ENCODE measurements around the gene APOBEC3H. TPM values are rescaled to one million over a fixed set of nuclear protein-coding genes. Genes with fewer than 3 reads are reported as not detected.
"Not testable (repeated sequence)": the region's sequence is repeated elsewhere in the genome, so short reads cannot be mapped to it uniquely, and the experiment has no call there.

The APOBEC3H gene
- total RNA-seq (ENCODE audit: insufficient read depth, low replicate concordance) = not detected

- DNase-seq (ENCODE audit: low spot score) = peak; percentile 23
These were observed at the start of gene APOBEC3H for GRCh38 chr22:39097098-39098020. TSS of gene APOBEC3H (plus strand) at chr22:39097244. CDS start at chr22:39100279, 3,035 bp downstream.

DNA sequence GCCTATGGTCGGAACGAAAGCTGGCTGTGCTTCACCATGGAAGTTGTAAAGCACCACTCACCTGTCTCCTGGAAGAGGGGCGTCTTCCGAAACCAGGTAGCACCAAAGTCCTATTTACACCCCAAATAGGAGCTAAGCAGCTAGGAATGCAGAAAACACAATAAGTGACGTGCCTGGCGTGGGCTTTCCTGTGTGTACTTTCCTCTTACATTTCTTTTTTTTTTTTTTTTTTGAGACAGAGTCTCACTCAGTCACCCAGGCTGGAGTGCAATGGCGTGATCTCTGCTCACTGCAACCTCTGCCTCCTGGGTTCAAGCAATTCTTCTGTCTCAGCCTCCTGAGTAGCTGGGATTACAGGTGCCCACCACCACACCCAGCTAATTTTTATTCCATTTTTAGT lies 47.6 kb upstream of the APOBEC3H start:
- DNase-seq (ENCODE audit: low spot score) = not testable (repeated sequence)

- DNase-seq (ENCODE audit: low spot score) = not testable (repeated sequence)
These were observed 45.1 kb upstream of the APOBEC3H start for GRCh38 chr22:39051844-39052495.

- no peak for DNase-seq (ENCODE audit: low spot score)
These were observed 41.4 kb upstream of the APOBEC3H start for GRCh38 chr22:39055658-39056057.

DNA sequence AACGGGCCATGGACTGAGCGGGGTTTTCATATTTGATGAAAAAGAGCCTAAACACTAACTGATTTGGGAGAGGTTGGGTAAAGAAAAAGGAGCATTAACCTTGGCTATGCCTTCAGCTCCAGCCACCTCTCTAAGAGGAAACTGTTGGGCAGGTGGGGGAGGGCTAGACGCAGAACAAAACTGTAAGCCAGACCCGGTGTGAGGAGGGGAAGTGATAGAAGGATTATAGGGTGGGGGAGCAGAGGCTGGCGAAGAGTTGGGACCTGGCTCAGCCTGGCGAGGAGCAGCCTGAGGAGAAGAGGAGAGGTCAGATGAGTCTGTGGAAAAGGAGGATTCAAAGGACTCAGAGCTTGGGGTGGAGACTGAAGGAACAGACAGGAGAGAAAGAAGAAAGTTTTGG lies 35.8 kb upstream of the APOBEC3H start:
- not testable (repeated sequence) for DNase-seq (ENCODE audit: low spot score)

GRCh38 chr22:39061951-39062350 lies 35.1 kb upstream of the APOBEC3H start:
- not testable (repeated sequence) for DNase-seq (ENCODE audit: low spot score)

- not testable (repeated sequence) for DNase-seq (ENCODE audit: low spot score)
These were observed 33.1 kb upstream of the APOBEC3H start for GRCh38 chr22:39063904-39064303.

- not testable (repeated sequence) for DNase-seq (ENCODE audit: low spot score)
These were observed 30.4 kb upstream of the APOBEC3H start for GRCh38 chr22:39066442-39067276.

DNA sequence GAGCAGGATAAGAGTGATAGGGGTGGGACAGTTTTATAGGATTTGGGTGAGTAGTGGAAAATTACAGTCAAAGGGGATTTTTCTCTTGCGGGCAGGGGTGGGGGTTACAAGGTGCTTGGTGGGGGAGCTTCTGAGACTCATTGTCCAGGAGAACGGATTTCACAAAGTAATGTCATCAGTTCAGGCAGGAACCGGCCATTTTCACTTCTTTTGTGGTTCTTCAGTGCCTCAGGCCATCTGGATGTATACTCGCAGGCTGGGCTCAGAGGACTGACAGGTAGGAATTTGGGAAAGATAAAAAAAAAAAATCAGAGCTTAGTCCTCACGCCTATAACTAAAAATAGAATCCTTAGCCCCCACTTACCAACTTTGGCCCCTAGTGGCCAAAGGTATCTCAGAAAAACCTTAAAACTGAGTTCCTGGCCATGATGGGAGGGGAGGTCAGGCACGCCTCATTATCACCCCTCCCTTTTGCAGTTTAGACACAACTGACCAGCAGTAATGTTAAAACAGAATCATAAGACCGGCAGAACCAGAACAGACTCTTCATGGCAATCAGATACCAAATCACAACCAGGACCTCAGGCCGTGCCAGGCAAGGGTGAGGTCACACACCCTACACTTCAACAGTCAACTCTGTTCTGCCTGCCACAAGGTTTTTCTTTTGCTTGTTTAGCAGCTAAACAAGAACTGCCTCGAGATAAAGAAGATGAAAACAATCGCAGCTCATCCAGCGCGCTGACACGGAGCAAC lies 28.8 kb upstream of the APOBEC3H start:
- no peak for DNase-seq (ENCODE audit: low spot score)

GRCh38 chr22:39070186-39070585 lies 26.9 kb upstream of the APOBEC3H start:
- no peak for DNase-seq (ENCODE audit: low spot score)

GRCh38 chr22:39072581-39072981 lies 24.5 kb upstream of the APOBEC3H start:
- not testable (repeated sequence) for DNase-seq (ENCODE audit: low spot score)

GRCh38 chr22:39073981-39074380 lies 23.1 kb upstream of the APOBEC3H start:
- no peak for DNase-seq (ENCODE audit: low spot score)

DNA sequence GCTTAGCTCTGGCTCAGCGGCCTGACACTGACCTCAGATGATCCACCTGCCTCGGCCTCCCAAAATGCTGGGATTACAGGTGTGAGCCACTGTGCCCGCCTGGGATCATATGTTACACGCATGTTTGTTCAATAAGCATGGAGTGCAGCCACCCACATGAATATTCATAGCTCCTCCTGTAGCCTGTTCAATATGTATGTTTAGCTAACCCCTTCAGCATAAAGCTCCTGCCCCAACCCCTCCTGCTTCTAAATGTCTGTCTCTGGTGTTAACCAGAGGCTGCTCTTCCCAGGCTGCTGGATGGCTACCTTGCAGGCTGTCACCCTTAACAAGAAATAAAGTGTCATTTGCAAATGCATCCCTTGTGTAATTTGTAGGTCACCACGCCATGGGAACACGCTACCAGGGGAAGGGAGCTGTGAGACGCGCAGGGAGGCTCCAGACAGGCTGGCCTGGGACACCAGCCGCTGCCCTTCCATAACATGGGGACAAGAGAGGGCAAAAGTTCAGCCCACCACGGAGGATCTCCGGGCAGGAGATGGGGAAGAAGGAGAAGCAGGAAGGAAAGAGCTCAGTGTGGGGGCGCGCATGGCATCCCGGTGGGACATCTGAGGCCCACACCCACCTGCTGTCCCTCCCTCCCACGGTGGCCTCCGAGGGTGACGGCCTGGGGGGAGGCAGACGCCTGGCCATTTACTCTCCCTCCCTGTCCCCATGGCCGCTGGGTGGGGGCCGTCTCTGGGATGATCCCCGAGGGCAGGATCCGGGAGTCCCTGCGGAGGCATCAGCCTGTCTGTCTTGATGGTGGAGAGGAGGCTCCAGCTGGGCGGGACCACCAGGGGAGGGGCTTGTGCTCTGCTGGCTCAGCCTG lies 20.7 kb upstream of the APOBEC3H start:
- DNase-seq (ENCODE audit: low spot score) = not testable (repeated sequence)

DNA sequence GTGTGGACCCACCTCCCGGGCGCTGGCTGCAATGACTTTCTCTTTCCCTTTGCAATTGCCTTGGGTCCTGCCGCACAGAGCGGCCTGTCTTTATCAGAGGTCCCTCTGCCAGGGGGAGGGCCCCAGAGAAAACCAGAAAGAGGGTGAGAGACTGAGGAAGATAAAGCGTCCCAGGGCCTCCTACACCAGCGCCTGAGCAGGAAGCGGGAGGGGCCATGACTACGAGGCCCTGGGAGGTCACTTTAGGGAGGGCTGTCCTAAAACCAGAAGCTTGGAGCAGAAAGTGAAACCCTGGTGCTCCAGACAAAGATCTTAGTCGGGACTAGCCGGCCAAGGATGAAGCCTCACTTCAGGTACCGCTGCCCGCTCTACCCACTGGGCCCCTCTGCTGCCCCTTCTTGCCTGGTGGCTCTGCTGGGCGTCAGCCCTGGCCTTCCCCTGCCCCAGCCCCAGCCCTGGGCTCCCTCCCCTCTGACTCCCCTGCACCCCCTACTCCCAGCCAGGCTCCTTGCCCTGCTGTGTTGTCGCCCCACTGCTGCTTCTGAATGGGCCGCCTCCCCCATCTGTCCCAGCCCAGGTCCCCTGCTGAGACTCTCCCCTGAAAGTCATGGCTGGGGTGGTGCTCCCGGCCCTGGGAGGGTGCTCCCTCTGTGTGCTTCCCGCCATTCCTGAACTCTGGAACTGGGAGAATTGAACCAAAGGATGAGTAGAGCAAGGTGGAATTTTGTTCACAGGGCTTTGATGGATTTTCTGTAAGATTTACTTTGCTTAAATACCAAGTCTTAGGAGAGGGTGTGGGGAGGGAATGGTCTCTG lies 19.8 kb upstream of the APOBEC3H start, which contains the start of gene APOBEC3G:
APOBEC3G (plus strand) TSS at position 250 of the 815 bp plus-strand sequence; CDS start at position 337, 87 bp downstream.
- peak; percentile 79 for DNase-seq (ENCODE audit: low spot score)

DNA sequence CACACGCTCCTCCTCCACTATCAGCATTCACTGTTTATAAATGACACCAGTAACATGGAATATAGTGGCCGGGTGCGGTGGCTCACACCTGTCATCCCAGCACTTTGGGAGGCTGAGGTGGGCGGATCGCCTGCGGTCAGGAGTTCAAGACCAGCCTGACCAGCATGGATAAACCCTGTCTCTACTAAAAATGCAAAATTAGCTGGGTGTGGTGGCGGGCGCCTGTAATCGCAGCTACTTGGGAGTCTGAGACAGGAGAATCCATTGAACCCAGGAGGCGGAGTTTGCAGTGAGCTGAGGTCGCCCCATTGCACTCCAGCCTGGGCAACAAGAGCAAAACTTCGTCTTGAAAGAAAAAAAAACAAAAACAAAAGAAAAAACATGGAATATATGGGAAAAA lies 19.1 kb upstream of the APOBEC3H start:
- not testable (repeated sequence) for DNase-seq (ENCODE audit: low spot score)

- no peak for DNase-seq (ENCODE audit: low spot score)
These were observed 18.7 kb upstream of the APOBEC3H start for GRCh38 chr22:39078329-39078728.

GRCh38 chr22:39079054-39079637 lies 17.9 kb upstream of the APOBEC3H start:
- DNase-seq (ENCODE audit: low spot score) = not testable (repeated sequence)

- DNase-seq (ENCODE audit: low spot score) = no peak
These were observed 16.8 kb upstream of the APOBEC3H start for GRCh38 chr22:39080052-39080762.
